ENCODE measurements around the gene POMGNT1. TPM values are rescaled to one million over a fixed set of nuclear protein-coding genes. Genes with fewer than 3 reads are reported as not detected.
"Not testable (repeated sequence)": the region's sequence is repeated elsewhere in the genome, so short reads cannot be mapped to it uniquely, and the experiment has no call there.

The POMGNT1 gene
- polyA plus RNA-seq, 2 of the 4 experiments (the other 2 are of a cell fraction), result 33.1 to 33.5 TPM

GRCh38 chr1:46242918-46243317 is 44.7 kb upstream of the POMGNT1 start:
- TF ChIP-seq MAFK (IDR thresholded peaks at IDR 0.05; ENCODE audit: partially characterized antibody), result no peak
- TF ChIP-seq, protein P1, sequence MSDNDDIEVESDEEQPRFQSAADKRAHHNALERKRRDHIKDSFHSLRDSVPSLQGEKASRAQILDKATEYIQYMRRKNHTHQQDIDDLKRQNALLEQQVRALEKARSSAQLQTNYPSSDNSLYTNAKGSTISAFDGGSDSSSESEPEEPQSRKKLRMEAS (IDR thresholded peaks at IDR 0.05), result no peak
- no peak for TF ChIP-seq CEBPB (IDR thresholded peaks at IDR 0.05)
- TF ChIP-seq, protein P2, sequence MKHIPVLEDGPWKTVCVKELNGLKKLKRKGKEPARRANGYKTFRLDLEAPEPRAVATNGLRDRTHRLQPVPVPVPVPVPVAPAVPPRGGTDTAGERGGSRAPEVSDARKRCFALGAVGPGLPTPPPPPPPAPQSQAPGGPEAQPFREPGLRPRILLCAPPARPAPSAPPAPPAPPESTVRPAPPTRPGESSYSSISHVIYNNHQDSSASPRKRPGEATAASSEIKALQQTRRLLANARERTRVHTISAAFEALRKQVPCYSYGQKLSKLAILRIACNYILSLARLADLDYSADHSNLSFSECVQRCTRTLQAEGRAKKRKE (CRISPR knock-in tag; IDR thresholded peaks at IDR 0.05; ENCODE audit: low read depth), result no peak
- no peak for TF ChIP-seq BHLHE40 (IDR thresholded peaks at IDR 0.05; ENCODE audit: low read depth, low read length)
- TF ChIP-seq KDM5A (IDR thresholded peaks at IDR 0.05), result no peak
- TF ChIP-seq FOSB (CRISPR knock-in tag; IDR thresholded peaks at IDR 0.05), result no peak
- no peak for TF ChIP-seq HOXB5 (CRISPR knock-in tag; IDR thresholded peaks at IDR 0.05)
- no peak for TF ChIP-seq HMGXB4 (CRISPR knock-in tag; IDR thresholded peaks at IDR 0.05; ENCODE audit: borderline replicate concordance)
- no peak for TF ChIP-seq CBX2 (IDR thresholded peaks at IDR 0.05; ENCODE audit: borderline replicate concordance, low read depth)
- no peak for TF ChIP-seq SREBF2 (IDR thresholded peaks at IDR 0.05)
- no peak for TF ChIP-seq HEYL (CRISPR knock-in tag; IDR thresholded peaks at IDR 0.05)
- no peak for TF ChIP-seq PBX3 (IDR thresholded peaks at IDR 0.05)
- TF ChIP-seq CBX8 (IDR thresholded peaks at IDR 0.05), result no peak
- no peak for TF ChIP-seq JUNB (IDR thresholded peaks at IDR 0.05)
- no peak for TF ChIP-seq POLR2A (IDR thresholded peaks at IDR 0.05; ENCODE audit: low read length)
- ChIA-PET CTCF (no interaction called here), POLR2A (no interaction called here)
- 70% methylated on average over 1 of the region's 1 CpG for WGBS (ENCODE audit: missing lambda C conversion rate)
- FAIRE-seq (no peak), ATAC-seq (no peak), DNase-seq (ENCODE audit: low read depth in 1 of 2, low spot score in 1 of 2) (no peak)
- Histone ChIP-seq H3K4me1 (peaks cover 5% of the 10 kb centered on the region; the same call in 1 of the 3 replicates), H3K9me3 (no peaks in the 10 kb centered on the region), H3K27ac (no peak overlapping the region), H3K4me2 (no peak overlapping the region), H3K4me3 (no peak overlapping the region)

GRCh38 chr1:46241733-46242132 is 43.5 kb upstream of the POMGNT1 start:
- CTCF ChIA-PET; H3K9me3 ChIP-seq; H3K4me1 ChIP-seq; ATAC-seq; FAIRE-seq; H3K4me3 ChIP-seq; H3K4me2 ChIP-seq; POLR2A ChIA-PET; DNase-seq (ENCODE audit: low read depth in 1 of 2, low spot score in 1 of 2); H3K27ac ChIP-seq: not testable (repeated sequence)
- WGBS (ENCODE audit: missing lambda C conversion rate), result no CpG with 5 or more reads among the region's 38 CpGs

- 13% methylated on average over 1 of the region's 1 CpG for WGBS (ENCODE audit: missing lambda C conversion rate)
- DNase-seq (ENCODE audit: low read depth in 1 of 2, low spot score in 1 of 2), result peak in 1 of 2 experiments; percentile 33
- H3K4me3 ChIP-seq; POLR2A ChIA-PET; H3K27ac ChIP-seq; ATAC-seq; H3K4me2 ChIP-seq; CTCF ChIA-PET; FAIRE-seq; H3K9me3 ChIP-seq; H3K4me1 ChIP-seq; TF ChIP-seq FOSL2 (IDR thresholded peaks at IDR 0.05): not testable (repeated sequence)
- peak; percentile 18; the same call in 1 of the 2 replicates for TF ChIP-seq FOSL2 (CRISPR knock-in tag; IDR thresholded peaks at IDR 0.05)
Measured at GRCh38 chr1:46238865-46239264, 40.6 kb upstream of the POMGNT1 start.

GRCh38 chr1:46236882-46237281 is 38.6 kb upstream of the POMGNT1 start:
- WGBS (ENCODE audit: missing lambda C conversion rate), result 49% methylated on average over 4 of the region's 4 CpGs
- ChIA-PET CTCF (interaction anchor here (3.7 kb wide), 1 partner anchor 13 kb away, joined by 31 read pairs; no protein-coding TSS in a partner anchor), POLR2A (no interaction called here)
- H3K4me1 ChIP-seq, result no peaks in the 10 kb centered on the region
- no peak for DNase-seq (ENCODE audit: low read depth in 1 of 2, low spot score in 1 of 2)
- no peak overlapping the region for H3K4me2 ChIP-seq
- no peak overlapping the region for H3K27ac ChIP-seq
- no peak for ATAC-seq
- no peak overlapping the region for H3K4me3 ChIP-seq
- no peak for FAIRE-seq
- H3K9me3 ChIP-seq, result peaks cover 9% of the 10 kb centered on the region; the same call in 1 of the 3 replicates
- TF ChIP-seq BCL3 (IDR thresholded peaks at IDR 0.05), result no peak
- no peak for TF ChIP-seq PBX3 (IDR thresholded peaks at IDR 0.05)
- TF ChIP-seq SREBF2 (IDR thresholded peaks at IDR 0.05), result no peak
- TF ChIP-seq RCOR1 (IDR thresholded peaks at IDR 0.05; ENCODE audit: low read depth, low read length), result no peak
- TF ChIP-seq ESRRA (IDR thresholded peaks at IDR 0.05; ENCODE audit: borderline replicate concordance, low read length), result no peak
- no peak for TF ChIP-seq POLR2A (IDR thresholded peaks at IDR 0.05; ENCODE audit: low read length)
- no peak for TF ChIP-seq HOXB13 (CRISPR knock-in tag; IDR thresholded peaks at IDR 0.05; ENCODE audit: low read depth)
- no peak for TF ChIP-seq NFE2L2 (conservative IDR thresholded peaks at IDR 0.05; ENCODE audit: low read length)
- TF ChIP-seq FOSL2 (IDR thresholded peaks at IDR 0.05), result no peak
- TF ChIP-seq FOSL2 (CRISPR knock-in tag; IDR thresholded peaks at IDR 0.05), result no peak
- TF ChIP-seq, protein P2 (CRISPR knock-in tag; IDR thresholded peaks at IDR 0.05; ENCODE audit: low read depth), result no peak
- no peak for TF ChIP-seq RFX5 (IDR thresholded peaks at IDR 0.05)
- no peak for TF ChIP-seq TP53 (CRISPR knock-in tag; IDR thresholded peaks at IDR 0.05)
